AG09309 (cell line): ENCODE data around the gene MAP1LC3C.

ENCODE experiments used
- DNase-seq: peaks from one replicate; pipeline ENCODE4 v3.0.0-alpha.2; 2010; ENCODE audit warnings: low read depth
- H3K4me3 ChIP-seq: 2 replicates; pipeline ENCODE4 v1.5.1; 2011; ENCODE audit warnings: mild to moderate bottlenecking, low read depth, low read length, moderate library complexity; ENCODE audit not compliant: control insufficient read depth
- CTCF ChIP-seq: IDR thresholded peaks from 2 replicates; pipeline ENCODE4 v1.5.1; 2011; ENCODE audit warnings: mild to moderate bottlenecking, low read depth, low read length, inconsistent platforms; ENCODE audit not compliant: insufficient read depth, control insufficient read depth; ENCODE audit errors: missing control alignments

The MAP1LC3C gene

GRCh38 chr1:241979071-241979470, 19.8 kb downstream of the MAP1LC3C start:
- no peak for TF ChIP-seq CTCF
- no peak overlapping the region for H3K4me3 ChIP-seq
- DNase-seq = no peak

- DNase-seq = no peak
- H3K4me3 ChIP-seq = no peak overlapping the region
- TF ChIP-seq CTCF = no peak
Measured at GRCh38 chr1:241976229-241976628, 22.7 kb downstream of the MAP1LC3C start.

- no peak for DNase-seq
- TF ChIP-seq CTCF = no peak
- H3K4me3 ChIP-seq = no peak overlapping the region
Measured at GRCh38 chr1:241972703-241973369, 26.1 kb downstream of the MAP1LC3C start.

GRCh38 chr1:241968611-241969010, 30.3 kb downstream of the MAP1LC3C start:
- DNase-seq = no peak
- TF ChIP-seq CTCF = no peak
- H3K4me3 ChIP-seq = no peak overlapping the region

- no peak for TF ChIP-seq CTCF
- no peak for DNase-seq
- no peak overlapping the region for H3K4me3 ChIP-seq
Measured at GRCh38 chr1:241964550-241965282, 34.2 kb downstream of the MAP1LC3C start.

GRCh38 chr1:241963722-241964121, 35.2 kb downstream of the MAP1LC3C start:
- TF ChIP-seq CTCF = no peak
- DNase-seq = no peak
- H3K4me3 ChIP-seq = no peak overlapping the region
